Activated T-cell treated with anti-CD3 and anti-CD28 coated beads, Interleukin-2, amount 50 U/mL, for 1 hour (primary cell): Measurements from ENCODE around the gene ZFYVE28.
"Not testable (repeated sequence)": the region's sequence is repeated elsewhere in the genome, so short reads cannot be mapped to it uniquely, and the experiment has no call there.

Experiments used
- DNase-seq: peaks from one replicate; pipeline ENCODE4 v3.0.0-alpha.2; 2020

Gene ZFYVE28

DNA sequence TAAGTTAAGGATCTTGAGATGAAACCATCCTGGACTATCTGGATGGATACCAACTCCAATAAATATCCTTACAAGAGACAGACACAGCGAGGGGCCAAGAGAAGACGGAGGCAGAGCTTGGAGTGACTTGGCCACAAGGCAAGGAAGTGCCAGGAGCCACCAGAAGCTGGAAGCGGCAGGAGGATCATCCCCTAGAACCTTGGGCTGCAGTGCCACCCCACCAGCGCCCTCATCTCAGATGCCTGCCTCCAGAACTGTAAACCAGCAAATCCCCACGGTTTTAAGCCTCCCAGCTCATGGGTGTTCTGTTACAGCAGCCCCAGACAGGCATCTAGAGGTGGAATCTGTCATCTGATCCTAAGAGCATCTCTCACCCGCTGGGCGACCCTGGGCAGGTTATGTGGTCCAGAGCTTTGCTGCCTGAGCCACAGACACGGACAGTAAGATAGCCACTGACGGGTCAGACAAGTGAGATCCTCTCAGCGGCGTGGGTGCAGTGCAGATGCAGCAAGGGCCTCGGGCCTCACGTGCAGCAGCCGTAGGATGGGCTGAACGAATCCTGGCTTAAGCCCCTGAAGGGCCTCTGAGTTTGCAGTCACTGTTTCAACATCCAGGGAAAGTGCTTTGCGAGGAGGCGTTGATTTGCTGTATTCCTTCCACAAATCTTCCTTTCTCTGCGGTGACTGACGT is 131.4 kb downstream of the ZFYVE28 start:
- no peak for DNase-seq

DNA sequence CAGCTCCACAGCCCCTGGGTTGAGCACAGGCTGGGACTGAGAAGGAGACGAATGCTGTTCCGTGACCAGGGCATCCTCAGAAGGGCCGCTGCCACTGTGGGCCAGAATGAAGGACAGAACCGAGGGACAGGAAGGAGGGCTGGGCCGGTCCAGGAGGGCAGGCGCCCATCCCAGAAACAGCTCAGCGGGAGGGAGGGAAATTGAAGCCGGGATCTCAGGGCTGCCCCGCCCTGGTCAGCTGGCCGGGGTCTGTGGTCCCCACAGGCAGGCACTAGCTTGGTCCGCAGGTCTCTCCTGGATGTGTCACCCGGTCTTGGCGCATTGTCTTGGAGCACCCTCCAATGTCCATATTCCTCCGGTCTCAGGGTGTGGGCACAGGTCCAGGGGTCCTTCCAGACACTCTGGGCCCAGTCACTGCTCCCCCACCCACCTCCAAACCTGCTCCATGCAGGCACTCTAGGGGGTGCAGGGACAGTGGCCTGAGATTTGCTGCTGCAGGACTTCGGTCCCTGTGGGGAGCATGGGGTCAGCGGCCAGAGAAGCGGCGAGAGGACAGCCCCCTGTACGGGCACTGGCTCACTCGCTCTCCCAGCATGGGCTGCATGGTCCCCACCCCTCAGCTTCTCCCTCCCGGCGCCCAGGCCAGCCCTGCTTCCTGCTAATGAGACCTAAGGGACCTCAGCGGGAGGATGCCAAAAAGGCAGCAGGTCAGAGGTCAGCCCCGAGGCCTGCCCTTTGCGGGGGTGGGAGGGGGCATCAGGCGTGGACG is 132.6 kb downstream of the ZFYVE28 start:
- no peak for DNase-seq

DNA sequence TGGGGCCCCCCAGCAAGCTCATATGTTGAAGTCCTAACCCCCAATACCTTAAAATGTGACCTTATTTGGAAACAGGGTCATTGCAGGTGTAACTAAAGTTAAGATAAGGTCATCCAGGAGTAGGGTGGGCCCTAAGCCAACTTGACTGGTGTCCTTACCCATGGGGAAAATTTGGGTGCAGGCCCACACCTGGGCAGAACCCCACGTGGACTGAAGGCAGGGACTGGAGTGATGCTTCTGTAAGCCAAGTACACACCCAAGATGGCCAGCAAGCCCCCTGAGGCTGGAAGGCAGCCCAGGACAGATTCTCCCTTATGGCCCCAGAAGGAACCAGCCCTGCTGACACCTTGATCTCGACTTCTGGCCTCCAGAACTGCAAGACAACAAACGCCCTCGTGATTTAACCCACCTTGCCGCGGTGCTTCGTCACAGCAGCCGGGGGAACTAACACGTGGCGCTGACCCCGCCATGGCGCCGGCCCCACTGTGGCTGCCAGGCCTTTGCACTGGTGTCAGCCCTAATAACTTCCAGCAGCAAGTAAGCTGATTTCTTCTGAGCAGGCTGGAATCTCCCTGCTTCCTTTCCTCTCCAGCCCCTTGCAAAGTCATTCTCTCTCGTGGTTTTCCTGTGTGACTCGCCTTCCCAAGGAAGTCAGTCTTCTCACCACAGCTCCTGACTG is 133.4 kb downstream of the ZFYVE28 start:
- no peak for DNase-seq

DNA sequence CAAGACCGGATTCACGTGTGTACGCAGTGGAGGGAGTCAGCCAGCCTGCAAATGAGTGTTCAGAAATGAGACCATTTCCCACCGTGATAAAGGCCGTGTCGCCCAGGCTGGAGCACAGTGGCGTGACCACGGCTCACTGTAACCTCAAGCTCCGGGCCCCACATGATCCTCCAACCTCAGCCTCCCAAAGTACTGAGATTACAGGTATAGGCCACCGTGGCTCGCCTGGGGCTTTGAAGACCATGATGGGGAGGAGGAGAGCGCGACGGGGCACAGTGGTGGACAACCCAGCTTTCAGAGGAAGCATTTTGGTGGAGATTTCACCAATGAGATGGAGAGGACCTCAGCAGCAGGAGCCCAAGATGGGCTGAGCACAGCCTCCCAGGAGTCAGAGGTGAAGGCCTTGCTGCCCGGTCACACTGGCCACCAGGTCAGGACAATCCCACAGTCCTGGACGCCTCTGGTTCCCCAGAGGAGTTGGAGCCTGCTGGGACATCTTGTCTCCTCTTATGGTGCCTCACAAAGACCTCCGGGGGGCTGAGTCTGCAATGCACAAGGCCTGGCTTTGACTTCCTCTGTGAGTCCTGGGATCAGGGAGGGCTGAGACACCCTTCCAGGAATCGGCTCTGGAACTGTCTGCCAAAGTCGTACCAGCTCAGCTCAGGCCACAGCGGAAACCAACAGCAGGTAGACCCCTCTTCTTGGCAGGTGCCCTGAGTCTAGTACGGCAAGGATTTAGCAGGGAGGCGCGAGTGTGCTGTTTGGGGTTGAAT is 134.1 kb downstream of the ZFYVE28 start:
- no peak for DNase-seq

DNA sequence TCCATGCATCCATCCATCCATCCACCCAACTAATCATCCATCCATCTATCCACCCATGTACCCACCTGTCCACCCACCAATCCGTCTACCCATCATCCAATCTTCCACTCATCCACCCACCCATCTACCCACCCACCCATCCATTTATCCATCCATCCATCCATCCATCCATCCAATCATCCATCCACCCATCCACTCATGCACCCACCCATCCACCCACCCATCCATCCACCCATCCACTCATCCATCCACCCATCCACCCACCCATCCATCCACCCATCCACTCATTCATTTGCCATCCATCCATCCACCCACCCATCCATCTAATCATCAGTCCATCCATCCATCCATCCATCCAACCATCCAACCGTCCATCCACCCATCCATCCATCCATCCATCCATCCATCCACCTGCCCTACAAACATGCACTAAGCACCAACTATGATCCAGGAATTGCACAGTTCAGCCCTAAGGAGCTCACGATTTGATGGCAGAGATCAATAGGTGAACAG is 135.2 kb downstream of the ZFYVE28 start:
- no peak for DNase-seq

DNA sequence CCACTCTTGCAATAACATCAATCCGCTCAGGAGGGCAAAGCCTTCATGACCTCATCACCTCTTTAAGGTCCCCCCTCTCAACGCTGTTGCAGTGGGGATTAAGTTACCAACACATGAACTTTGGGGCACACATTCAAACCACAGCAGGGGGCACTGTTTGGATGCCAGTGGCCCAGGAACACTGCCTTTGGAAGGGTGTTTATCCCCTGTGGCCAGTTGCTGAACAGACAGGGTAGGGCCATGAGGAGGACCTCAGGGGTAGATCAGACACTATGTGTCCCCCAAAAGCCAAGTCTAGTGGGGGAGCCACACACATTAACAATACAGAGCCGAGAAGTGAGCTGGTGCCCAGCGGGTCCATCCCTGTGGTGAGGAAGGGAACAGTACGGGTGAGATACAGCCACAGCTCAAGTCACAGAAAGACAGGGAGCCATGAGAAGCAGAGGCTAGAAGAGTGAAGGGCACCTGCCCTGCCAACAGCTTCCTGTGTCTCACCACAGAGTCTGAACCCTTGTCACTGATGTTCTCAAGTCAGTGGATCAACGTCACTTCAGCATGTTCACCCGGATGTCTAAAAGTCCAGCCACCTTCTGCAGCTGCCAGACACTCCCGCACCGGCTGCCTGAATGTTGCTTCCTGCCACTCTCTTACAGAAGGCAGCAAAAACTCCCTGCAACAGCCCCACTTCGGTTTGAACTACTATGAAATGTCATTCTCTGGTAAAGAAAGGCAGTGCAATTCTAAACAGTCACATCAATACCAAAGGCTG is 136.7 kb downstream of the ZFYVE28 start:
- peak; percentile 81 for DNase-seq

DNA sequence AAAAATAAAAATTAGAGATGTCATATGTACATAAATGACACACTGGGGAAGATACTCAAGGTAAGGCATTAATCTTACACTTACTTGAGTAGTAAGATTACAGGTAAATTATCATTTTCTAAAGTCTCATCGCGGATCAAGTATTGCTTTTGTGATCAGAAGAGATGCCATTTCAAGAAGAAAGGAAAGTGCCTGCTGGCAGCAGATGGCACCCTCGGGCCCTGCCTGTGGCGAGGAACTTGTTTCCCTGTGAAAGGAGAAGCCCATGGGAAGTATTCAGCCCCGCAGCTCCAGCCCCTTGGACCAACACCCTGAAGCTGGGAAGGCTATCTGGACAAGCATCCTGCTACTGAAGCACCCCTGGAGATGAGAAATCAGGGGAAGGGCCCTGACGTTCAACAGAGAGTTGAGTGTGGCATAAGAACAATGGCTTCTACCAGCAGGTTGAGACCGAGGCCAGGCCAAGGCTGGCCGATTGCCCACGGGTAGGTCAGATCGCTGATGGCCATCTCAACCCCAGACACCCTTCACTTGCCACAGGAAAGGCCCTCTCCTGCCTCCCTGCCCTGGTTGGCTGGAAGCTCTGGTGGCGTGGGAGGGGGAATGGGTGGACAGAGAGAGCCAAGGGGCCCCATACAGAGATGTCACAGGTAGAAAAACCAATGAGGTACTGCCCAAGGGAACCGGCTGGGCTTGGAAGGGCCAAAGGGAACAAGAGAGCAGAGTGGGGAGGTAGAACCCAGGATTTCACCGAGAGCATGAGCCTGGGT is 137.7 kb downstream of the ZFYVE28 start:
- no peak for DNase-seq

DNA sequence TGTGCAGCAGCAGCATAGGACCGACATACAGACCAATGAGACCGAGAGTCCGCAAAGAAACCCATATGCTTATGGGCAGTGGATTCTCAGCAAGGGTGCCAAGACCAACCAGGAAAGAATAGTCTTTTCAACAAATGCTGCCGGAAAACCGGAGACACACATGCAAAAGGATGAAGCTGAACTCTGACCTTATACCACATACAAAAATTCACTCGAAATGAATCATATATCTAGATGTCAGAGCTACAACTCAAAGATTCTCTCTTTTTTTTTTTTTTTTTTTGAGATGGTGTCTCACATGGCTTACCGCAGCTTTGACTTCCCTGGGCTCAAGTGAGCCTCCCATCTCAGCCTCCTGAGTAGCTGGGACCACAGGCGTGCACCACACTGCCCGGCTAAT is 140.5 kb downstream of the ZFYVE28 start:
- DNase-seq = no peak

DNA sequence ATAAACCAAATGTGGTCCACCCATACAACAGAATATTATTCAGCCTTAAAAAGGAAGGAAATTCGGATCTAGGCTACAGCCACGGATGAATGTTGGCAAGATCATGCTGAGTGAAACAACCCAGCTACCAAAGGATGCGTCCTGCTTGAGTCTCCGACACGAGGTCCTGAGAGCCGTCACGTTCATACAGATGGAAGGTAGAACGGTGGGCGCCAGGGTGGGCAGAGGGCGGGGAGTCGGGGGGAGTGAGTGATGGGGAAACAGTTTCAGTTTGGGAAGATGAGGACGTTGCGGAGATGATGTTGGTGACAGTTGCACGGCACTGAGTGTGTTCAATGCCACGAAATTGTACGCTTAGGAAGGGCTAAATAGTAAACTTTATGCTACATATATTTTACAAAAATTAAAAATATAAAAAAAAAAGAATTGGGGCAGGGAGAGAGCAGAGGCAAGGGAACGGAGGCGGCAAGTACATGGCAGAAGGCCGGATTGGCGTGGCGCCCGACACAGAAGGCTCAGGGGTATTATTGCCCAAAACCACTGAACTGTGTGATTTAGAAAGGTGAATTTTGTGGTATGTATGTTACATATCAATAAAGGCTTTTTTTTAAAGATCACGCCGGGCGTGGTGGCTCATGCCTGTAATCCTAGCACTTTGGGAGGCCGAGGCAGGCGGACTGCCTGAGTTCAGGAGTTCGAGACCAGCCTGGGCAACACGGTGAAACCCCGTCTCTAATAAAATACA is 141.7 kb downstream of the ZFYVE28 start:
- DNase-seq = no peak

DNA sequence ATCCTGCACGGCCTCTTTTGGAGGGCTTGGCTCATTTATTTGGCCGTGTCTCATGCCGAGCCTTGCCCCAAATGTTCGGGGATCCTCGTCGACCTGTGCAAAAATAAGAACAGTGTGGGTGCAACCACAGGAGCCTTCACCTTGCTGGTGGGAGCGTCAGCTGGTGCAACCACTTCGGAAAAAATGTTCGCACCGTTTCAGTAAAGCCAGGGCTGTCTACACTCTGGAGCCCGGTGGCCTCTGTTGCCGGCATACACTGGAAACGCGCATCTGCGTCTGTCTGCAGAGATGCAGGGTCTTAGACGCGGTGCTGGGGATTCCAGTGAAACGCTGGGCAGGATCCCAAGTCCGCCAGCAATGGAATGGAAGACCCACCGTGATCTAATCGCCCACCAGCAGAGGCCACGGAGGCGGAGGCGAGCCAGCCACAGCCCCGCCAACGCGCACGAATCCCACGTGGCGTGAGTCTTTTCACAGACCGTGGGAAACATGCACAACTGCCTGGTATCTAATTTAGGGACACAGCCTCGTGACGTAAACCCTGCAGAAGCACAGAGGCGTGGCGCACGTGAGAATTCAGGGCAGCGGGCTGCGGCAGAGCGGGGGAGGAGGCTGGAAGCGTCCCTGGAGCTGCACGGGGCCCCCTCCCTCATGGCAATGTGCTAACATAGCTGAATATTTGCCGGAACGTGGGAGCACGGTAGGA is 142.7 kb downstream of the ZFYVE28 start:
- no peak for DNase-seq

DNA sequence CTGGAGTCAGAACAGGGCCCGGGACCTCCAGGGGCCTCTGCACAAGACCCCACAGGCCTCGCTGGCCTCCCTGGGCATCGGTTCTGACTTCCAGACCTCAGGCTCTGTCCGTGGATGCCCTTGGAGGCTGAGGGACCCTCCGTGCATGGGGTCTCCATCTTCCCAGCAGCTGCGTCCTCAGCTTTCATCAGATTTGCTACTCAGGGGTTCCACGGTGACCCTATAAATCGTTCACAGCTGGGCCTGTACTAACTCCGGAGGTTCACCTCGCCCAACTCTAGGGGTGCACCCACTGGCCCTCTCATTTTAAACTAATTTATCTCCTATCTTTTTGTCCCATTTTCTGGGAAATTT is 143.4 kb downstream of the ZFYVE28 start:
- DNase-seq = not testable (repeated sequence)

DNA sequence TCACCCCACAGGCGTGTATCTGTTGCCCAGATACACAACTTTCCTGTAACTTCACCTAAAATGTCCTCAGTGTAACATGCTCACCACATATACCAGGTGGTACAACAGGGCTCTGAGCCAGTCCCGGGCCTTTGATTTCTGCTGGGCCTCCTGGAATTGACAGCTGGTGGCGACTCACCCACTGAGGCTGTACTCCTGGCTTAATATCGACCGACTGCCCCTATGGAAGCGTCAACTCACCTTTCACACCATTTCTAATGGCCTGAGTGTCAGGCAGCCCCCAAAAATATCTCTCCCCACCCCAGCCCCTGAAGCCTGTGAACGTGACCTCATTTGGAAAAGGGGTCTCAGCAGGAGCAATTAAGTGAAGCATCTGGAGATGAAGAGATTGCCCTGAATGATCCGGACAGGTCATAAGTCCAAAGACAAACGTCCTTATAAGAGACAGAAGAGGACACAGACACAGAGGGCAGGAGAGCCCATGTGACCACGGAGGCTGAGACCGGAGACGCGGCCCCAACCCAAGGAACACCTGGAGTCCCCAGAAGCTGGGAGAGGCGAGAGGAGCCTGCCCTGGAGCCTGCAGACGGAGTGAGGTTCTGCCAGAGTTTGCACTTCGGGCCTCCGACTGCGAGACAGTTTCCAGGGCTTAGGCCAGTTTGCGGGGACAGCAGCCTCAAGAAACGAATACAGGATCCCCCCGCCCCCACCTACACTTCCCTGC is 144.0 kb downstream of the ZFYVE28 start:
- no peak for DNase-seq

DNA sequence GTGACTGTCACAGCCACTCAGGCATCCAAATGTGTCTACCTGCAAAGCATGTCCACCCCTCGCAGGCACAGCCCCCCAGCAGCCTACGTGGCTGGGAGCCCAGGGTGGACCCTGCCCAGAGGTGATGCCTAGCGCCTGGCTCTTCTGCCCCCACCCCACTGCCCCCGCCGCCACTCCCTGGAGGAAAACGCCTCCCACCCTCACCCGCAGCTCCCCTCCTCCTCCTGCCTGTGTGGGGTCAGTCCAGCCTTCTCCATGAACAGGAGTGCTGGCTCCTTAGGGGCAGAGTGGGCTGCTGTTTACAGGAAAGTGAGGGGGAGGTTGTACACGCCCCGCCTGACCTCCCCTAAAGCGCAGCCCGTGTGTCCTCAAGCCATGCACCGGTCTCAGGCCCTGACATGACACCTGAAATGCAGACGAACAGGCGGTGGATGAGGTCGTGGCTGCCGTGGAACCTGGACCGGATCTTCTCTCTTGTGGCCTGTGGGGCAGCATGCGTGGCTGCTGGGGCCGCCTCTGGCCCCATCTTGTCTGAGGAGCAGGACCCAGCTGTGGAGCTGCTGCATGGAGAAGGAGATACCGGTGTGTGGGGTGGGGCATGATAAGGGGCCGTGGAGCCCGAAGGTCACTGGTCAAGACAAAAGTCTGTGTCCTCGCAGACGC is 144.7 kb downstream of the ZFYVE28 start:
- no peak for DNase-seq

DNA sequence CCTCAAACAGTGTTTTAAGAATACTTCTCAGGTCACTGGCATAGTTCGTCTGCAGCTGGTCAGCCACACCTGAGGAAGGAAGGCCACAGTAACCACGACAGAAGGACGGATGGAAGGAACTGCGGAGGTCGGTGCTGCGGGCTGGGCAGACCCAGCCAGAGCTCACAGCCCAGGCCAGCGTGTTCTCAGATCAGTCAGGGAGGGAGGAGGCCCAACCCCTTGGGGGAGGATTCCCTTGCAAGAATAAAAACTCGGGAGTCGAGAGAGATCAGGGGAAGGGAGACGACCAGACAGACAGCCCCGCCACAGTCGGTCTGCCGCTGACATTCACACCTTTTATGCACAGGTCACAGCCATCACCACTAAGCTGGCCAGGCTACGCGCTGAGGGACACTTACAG is 145.2 kb downstream of the ZFYVE28 start:
- no peak for DNase-seq

DNA sequence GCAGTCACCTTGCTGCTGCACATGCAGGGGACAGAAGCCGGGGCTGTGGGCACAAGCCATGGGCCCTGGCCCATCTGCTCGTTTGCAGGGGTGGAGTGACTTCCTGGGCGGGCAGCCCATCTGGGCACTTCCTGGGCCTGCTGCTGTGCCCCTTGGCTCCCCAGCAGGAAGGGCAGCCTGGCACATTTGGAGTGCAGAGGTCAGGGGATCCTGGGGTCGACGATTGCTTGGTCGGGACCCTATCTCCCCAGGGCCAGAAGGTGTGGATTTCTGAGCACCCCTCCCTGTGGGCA is 145.7 kb downstream of the ZFYVE28 start:
- DNase-seq = no peak

DNA sequence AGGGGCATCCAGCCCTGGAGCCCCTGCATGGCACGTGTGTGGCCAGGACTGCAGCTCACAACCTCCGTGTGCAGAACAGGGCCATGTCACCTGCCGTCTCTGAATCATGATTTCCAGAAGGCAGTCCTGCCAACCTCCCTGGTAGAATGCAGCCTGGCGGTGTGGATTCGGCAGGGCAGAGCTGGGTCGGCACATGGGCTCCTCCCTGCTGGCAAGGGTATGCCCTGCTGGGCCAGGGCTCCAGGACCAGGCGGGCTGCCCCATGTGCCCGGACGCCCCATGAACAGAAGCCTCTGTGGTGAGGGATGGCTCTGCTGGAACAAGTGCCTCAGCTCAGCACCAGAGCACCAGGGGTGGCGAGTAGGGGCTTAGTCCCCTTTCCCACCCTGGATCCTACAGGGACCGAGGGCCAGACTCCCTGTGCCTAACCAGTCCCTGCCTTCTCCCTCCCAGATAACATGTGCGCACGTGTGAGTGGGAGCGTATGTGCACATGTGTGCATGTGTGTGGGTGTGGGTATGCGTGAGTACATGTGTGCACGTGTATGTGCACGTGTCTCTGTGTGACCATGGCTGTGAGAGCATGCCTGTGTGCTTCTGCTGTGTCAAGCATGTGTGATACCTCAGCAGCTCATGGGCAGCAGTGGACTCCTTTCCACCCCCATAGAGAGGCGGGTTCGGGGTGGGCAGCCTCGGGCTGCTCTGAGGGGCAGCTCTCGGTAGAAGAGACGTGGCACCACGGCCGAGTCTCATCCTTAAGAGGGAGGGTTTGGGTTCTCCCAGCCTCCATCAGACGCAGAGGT is 146.2 kb downstream of the ZFYVE28 start:
- no peak for DNase-seq

DNA sequence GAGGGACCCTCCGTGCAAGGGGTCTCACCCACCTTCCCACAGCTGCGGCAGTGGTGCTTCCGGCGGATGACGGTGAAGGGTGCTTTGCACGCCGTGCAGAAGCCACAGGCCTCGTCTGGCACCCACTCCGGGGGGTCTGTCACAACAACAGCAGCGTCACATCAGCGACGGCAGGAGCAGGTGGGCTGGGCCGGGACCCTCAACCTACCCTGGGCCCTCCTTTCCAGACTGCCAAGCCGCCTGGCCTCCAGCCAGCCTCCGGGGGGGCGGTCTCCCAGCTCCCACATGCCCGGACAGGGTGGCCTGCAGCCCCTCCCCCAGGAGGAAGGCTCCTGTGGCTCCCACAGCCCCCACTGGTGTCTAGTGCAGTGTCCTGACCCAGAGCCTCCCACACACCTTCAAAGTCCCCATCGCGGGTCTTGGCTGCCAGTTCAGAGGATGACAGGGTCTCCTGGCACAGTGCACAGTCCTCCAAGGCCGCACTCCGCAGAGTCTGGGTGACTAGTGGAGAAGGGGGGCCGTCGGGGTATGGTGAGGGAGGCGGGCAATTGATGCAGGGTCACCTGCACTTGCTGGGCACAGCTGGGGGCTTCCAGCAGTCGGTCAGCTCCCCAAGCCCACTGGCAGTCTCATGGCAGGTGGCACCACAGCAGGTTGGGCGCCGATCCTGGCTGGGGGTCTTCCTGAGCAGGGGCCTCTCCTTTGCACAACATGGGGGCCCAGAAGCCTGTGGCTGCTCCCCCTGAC is 147.0 kb downstream of the ZFYVE28 start:
- no peak for DNase-seq
